ENCODE results near the gene GNA15.

GRCh38 chr19:3178973-3179738 lies 43.3 kb downstream of the GNA15 start:
- TF ChIP-seq, protein P1, sequence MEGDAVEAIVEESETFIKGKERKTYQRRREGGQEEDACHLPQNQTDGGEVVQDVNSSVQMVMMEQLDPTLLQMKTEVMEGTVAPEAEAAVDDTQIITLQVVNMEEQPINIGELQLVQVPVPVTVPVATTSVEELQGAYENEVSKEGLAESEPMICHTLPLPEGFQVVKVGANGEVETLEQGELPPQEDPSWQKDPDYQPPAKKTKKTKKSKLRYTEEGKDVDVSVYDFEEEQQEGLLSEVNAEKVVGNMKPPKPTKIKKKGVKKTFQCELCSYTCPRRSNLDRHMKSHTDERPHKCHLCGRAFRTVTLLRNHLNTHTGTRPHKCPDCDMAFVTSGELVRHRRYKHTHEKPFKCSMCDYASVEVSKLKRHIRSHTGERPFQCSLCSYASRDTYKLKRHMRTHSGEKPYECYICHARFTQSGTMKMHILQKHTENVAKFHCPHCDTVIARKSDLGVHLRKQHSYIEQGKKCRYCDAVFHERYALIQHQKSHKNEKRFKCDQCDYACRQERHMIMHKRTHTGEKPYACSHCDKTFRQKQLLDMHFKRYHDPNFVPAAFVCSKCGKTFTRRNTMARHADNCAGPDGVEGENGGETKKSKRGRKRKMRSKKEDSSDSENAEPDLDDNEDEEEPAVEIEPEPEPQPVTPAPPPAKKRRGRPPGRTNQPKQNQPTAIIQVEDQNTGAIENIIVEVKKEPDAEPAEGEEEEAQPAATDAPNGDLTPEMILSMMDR (IDR thresholded peaks at IDR 0.05): no peak
- no peak for TF ChIP-seq POLR2A (IDR thresholded peaks at IDR 0.05)
